HepG2 (cell line): Measurements from ENCODE around the gene DLEC1. TPM values are rescaled to one million over a fixed set of nuclear protein-coding genes. Genes with fewer than 3 reads are reported as not detected.

Source experiments
- ATAC-seq: fragments of 200-7000 bp; cut with Tn5 transposase; 3 replicates; pipeline ENCODE4 v1.9.1; 2020; ENCODE audit warnings: mild to moderate bottlenecking, moderate library complexity
- BruUV-seq: library from RNA; stranded (reverse); fragments of 400-500 nt; replicated peaks from 2 replicates; lab custom pipeline; 2021; lab: Mats Ljungman, UMichigan
- CTCF ChIA-PET: fragments of 300-600 bp; formaldehyde crosslinking; extraction: SDS; loops from one replicate; lab custom pipeline; 2021; ENCODE audit warnings: low total read pairs, inconsistent platforms, low intra/inter-chr PET ratio; lab: Yijun Ruan, JAX
- POLR2A ChIA-PET: fragments of 350-600 bp; sonication (Branson Sonifier 250); formaldehyde crosslinking; loops from one replicate; lab custom pipeline; 2020; ENCODE audit warnings: antibody characterized with exemption, inconsistent platforms; lab: Yijun Ruan, JAX
- DNase-seq: peaks from one replicate; pipeline ENCODE4 v3.0.0-alpha.2; 2015; ENCODE audit warnings: low spot score
- FAIRE-seq: peaks from 3 replicates; lab custom pipeline; 2011; peaks lifted over from hg19 to GRCh38; lab: Jason Lieb, UNC
- H2AFZ ChIP-seq: one replicate; pipeline ENCODE4 v1.6.1; 2011; ENCODE audit warnings: low read length, inconsistent platforms
- H3K27ac ChIP-seq: fragments of 300-600 bp; 3 replicates; pipeline ENCODE4 v1.8.0; 2011; ENCODE audit warnings: mixed run types, mild to moderate bottlenecking, mixed read lengths, low read length, inconsistent platforms; ENCODE audit not compliant: insufficient read depth; ENCODE audit errors: extremely low read length
- H3K27me3 ChIP-seq, 2 experiments: fragments of 200-600 bp in 1 of 2; 2 replicates in 1 of 2; 3 replicates in 1 of 2; pipeline versions ENCODE4 v1.6.0 to v1.8.0; 2011; ENCODE audit warnings: low read length in 2 of 2, mild to moderate bottlenecking in 2 of 2, moderate library complexity in 2 of 2, inconsistent platforms in 1 of 2; ENCODE audit not compliant: insufficient read depth in 2 of 2, control insufficient read depth in 1 of 2
- H3K36me3 ChIP-seq, 2 experiments: fragments of 200-600 bp in 1 of 2; replicated peaks in 1 of 2; 2 replicates in 1 of 2; 3 replicates in 1 of 2; pipeline versions ENCODE4 v1.5.1 to v1.8.0; 2011; ENCODE audit warnings: low read length in 2 of 2, inconsistent platforms in 1 of 2; ENCODE audit not compliant: insufficient read depth in 2 of 2, control insufficient read depth in 1 of 2
- H3K4me1 ChIP-seq: 2 replicates; pipeline ENCODE4 v1.5.1; 2012; ENCODE audit warnings: low read length, inconsistent platforms; ENCODE audit not compliant: insufficient read depth
- H3K4me2 ChIP-seq: 2 replicates; pipeline ENCODE4 v1.6.0; 2011; ENCODE audit warnings: low read depth, low read length, inconsistent platforms
- H3K4me3 ChIP-seq, 3 experiments: fragments of 200-600 bp in 1 of 3; sonication (generic), shearing (Covaris generic) in 1 of 3; replicated peaks in 1 of 3; 2 replicates each; pipeline ENCODE4 v1.5.1; 2011 to 2016; ENCODE audit warnings: low read length in 3 of 3, inconsistent platforms in 2 of 3, low read depth in 2 of 3, mild to moderate bottlenecking in 2 of 3, control low read depth in 1 of 3, mixed read lengths in 1 of 3; ENCODE audit not compliant: insufficient read depth in 1 of 3
- H3K79me2 ChIP-seq: one replicate; pipeline ENCODE4 v1.6.1; 2011; ENCODE audit warnings: low read length, inconsistent platforms; ENCODE audit not compliant: insufficient read depth
- H3K9ac ChIP-seq: 2 replicates; pipeline ENCODE4 v1.6.0; 2011; ENCODE audit warnings: mild to moderate bottlenecking, low read depth, low read length, inconsistent platforms; ENCODE audit not compliant: insufficient read depth
- H3K9me3 ChIP-seq: 2 replicates; pipeline ENCODE4 v1.5.1; 2012; ENCODE audit warnings: mild to moderate bottlenecking, low read length
- H4K20me1 ChIP-seq: 2 replicates; pipeline ENCODE4 v1.6.0; 2011; ENCODE audit warnings: inconsistent platforms, mild to moderate bottlenecking, low read length, moderate library complexity; ENCODE audit not compliant: insufficient read depth
- ARNTL ChIP-seq: sonication (generic); formaldehyde crosslinking; IDR thresholded peaks from 2 replicates; pipeline ENCODE4 v1.4.0; 2020; ENCODE audit warnings: mild to moderate bottlenecking, missing genetic modification reagents
- ELF4 ChIP-seq: sonication (generic); formaldehyde crosslinking; IDR thresholded peaks from 2 replicates; pipeline ENCODE4 v1.5.0; 2020; ENCODE audit warnings: missing genetic modification reagents, mild to moderate bottlenecking, moderate library complexity, borderline replicate concordance
- MAFK ChIP-seq, 2 experiments: IDR thresholded peaks in 1 of 2; conservative IDR thresholded peaks in 1 of 2; 2 replicates each; pipeline ENCODE4 v1.6.1; 2011; ENCODE audit warnings: improper control_type of control experiment in 2 of 2, low read length in 2 of 2
- TCF12 ChIP-seq, 2 experiments: fragments of 450-650 bp in 1 of 2; sonication (generic) in 1 of 2; formaldehyde crosslinking in 1 of 2; IDR thresholded peaks; 2 replicates each; pipeline versions ENCODE4 v1.6.1 to v1.8.0; 2017 to 2022; ENCODE audit warnings: antibody characterized with exemption in 1 of 2, mild to moderate bottlenecking in 1 of 2, missing genetic modification reagents in 1 of 2, moderate library complexity in 1 of 2
- ZHX1 ChIP-seq: sonication (generic); formaldehyde crosslinking; IDR thresholded peaks from 2 replicates; pipeline ENCODE4 v1.8.1; 2022; ENCODE audit warnings: low read depth, mild to moderate bottlenecking, missing genetic modification reagents
- ZNF136 ChIP-seq: sonication (generic); formaldehyde crosslinking; IDR thresholded peaks from 2 replicates; pipeline ENCODE4 v1.8.1; 2022; ENCODE audit warnings: low read depth, mild to moderate bottlenecking, moderate library complexity, missing genetic modification reagents
- ZNF609 ChIP-seq: sonication (generic); formaldehyde crosslinking; IDR thresholded peaks from 2 replicates; pipeline ENCODE4 v1.4.0; 2020; ENCODE audit warnings: mild to moderate bottlenecking, missing genetic modification reagents, borderline replicate concordance
- WGBS: methylation state at CpG from one replicate; pipeline ENCODE4 v1.1.6; 2017; ENCODE audit warnings: low lambda C conversion rate; 5-methylcytosine and 5-hydroxymethylcytosine counted together
- in situ Hi-C: cut with HindIII; loops from 2 replicates; pipeline ENCODE4 v1.10.0; 2017; ENCODE audit warnings: low pct_unique_long_range_greater_than_20kb; ENCODE audit not compliant: extremely low pct_ligation_motif_present
- intact Hi-C: fragments of 100-400 bp; cut with micrococcal nuclease; formaldehyde crosslinking; loops from one replicate; pipeline ENCODE4 v1.10.0; 2022; ENCODE audit not compliant: unreplicated experiment
- polyA plus RNA-seq, 8 experiments: library from polyadenylated mRNA; depleted of rRNA in 3 of 8; stranded (reverse) in 7 of 8; unstranded in 1 of 8; fragments of >200 nt; fragmentation: Illumina TruSeq in 4 of 8; extraction: Trizol in 4 of 8; gene quantifications; 2 replicates each; pipeline versions ENCODE4 v1.2.1 to v1.2.3, GENCODE V29; 2011 to 2016; ENCODE audit warnings: low read depth in 4 of 8, missing spikeins in 1 of 8, mixed read lengths in 1 of 8; ENCODE audit not compliant: insufficient read depth in 1 of 8
- total RNA-seq, 5 experiments: library from RNA; depleted of rRNA; stranded (reverse); fragments of >200 nt; fragmentation: Illumina TruSeq; extraction: Trizol; gene quantifications; 2 replicates each; pipeline ENCODE4 v1.2.3, GENCODE V29; 2016; ENCODE audit warnings: low read depth in 1 of 5

DLEC1 gene
- total and polyA plus RNA-seq, 2 of the 13 experiments (the other 11 are each of a cell fraction or from before 2014, with no cell fraction given) = 0.09 TPM; not detected in 1

GRCh38 chr3:38155825-38156224 lies 116.8 kb downstream of the DLEC1 start:
- no peak for ATAC-seq
- POLR2A ChIA-PET = no interaction called here
- Histone ChIP-seq H3K79me2 (no peaks in the 10 kb centered on the region), H4K20me1 (no peaks in the 10 kb centered on the region), H3K4me2 (no peak overlapping the region), H3K4me3 (no peak overlapping the region), H3K36me3 (no peaks in the 10 kb centered on the region), H3K27ac (no peak overlapping the region), H3K9me3 (no peaks in the 10 kb centered on the region), H3K27me3 (no peaks in the 10 kb centered on the region)
- WGBS = 89% methylated on average over 2 of the region's 2 CpGs
- no peak for FAIRE-seq
- intact Hi-C loops = no loop called here
- DNase-seq = no peak
- no peak for TF ChIP-seq TCF12 (IDR thresholded peaks at IDR 0.05)
- TF ChIP-seq TCF12 (CRISPR knock-in tag; IDR thresholded peaks at IDR 0.05) = no peak
- TF ChIP-seq ZNF136 (CRISPR knock-in tag) = no peak
- no peak for TF ChIP-seq ARNTL (CRISPR knock-in tag)
- TF ChIP-seq ZHX1 = no peak
- no peak for TF ChIP-seq ELF4
- no peak for TF ChIP-seq ZNF609 (CRISPR knock-in tag)
- TF ChIP-seq MAFK (conservative IDR thresholded peaks at IDR 0.05 in 1 of 2, IDR thresholded peaks at IDR 0.05 in 1 of 2; ENCODE audit: low read length in 2 of 2) = peak in 1 of 2 experiments; percentile 40; a peak in 2 of 4 replicates
- TF ChIP-seq, all 625 proteins: peak for 1
- no peak overlapping the region for H2AFZ ChIP-seq
- in situ Hi-C loops = no loop called here
- no TSS peak for BruUV-seq
- no peaks in the 10 kb centered on the region for H3K4me1 ChIP-seq
- H3K9ac ChIP-seq = no peak overlapping the region
- CTCF ChIA-PET = no interaction called here
